BJ (cell line): Measurements from ENCODE around the gene SOX6. TPM values are rescaled to one million over a fixed set of nuclear protein-coding genes. Genes with fewer than 3 reads are reported as not detected.

ENCODE experiments used
- CTCF ChIA-PET: fragments of 350-600 bp; formaldehyde crosslinking; extraction: SDS; loops from one replicate; lab custom pipeline; 2021; ENCODE audit warnings: antibody characterized with exemption, inconsistent platforms; lab: Yijun Ruan, JAX
- POLR2A ChIA-PET: fragments of 300-600 bp; sonication (Branson Sonifier 250); formaldehyde crosslinking; extraction: SDS; loops from one replicate; lab custom pipeline; 2021; ENCODE audit warnings: antibody characterized with exemption; lab: Charles Lee
- DNase-seq: peaks from one replicate; pipeline ENCODE4 v3.0.0-alpha.2; 2011; ENCODE audit warnings: low read depth
- H3K27me3 ChIP-seq: 2 replicates; pipeline ENCODE4 v1.6.0; 2011; ENCODE audit warnings: low read length; ENCODE audit not compliant: control insufficient read depth, insufficient read depth
- H3K36me3 ChIP-seq: 2 replicates; pipeline ENCODE4 v1.5.1; 2011; ENCODE audit warnings: low read length; ENCODE audit not compliant: control insufficient read depth, insufficient read depth
- H3K4me3 ChIP-seq: 2 replicates; pipeline ENCODE4 v1.5.1; 2011; ENCODE audit warnings: low read depth, mild to moderate bottlenecking, control low read depth, low read length
- CTCF ChIP-seq: IDR thresholded peaks from 2 replicates; pipeline ENCODE4 v1.5.1; 2011; ENCODE audit warnings: low read depth, mild to moderate bottlenecking, control low read depth, inconsistent platforms, low read length, moderate library complexity; ENCODE audit not compliant: insufficient read depth
- polyA plus RNA-seq: library from polyadenylated mRNA; depleted of rRNA; stranded (reverse); fragments of >200 nt; gene quantifications from 2 replicates; pipeline ENCODE4 v1.2.3, GENCODE V29; 2011

SOX6 gene
- polyA plus RNA-seq, 1 experiment: 1.9 TPM

GRCh38 chr11:16211407-16211806 is 144.9 kb downstream of the SOX6 start:
- H3K27me3 ChIP-seq: no peaks in the 10 kb centered on the region
- TF ChIP-seq CTCF: no peak
- no peak for DNase-seq
- no peaks in the 10 kb centered on the region for H3K36me3 ChIP-seq
- no peak overlapping the region for H3K4me3 ChIP-seq
- ChIA-PET CTCF (interaction anchor here (1.2 kb wide), 1 partner anchor 20 kb away, joined by 6 read pairs; no protein-coding TSS in a partner anchor), POLR2A (no interaction called here)

GRCh38 chr11:16204261-16204660 is 152.1 kb downstream of the SOX6 start:
- no peak for DNase-seq
- no peak overlapping the region for H3K4me3 ChIP-seq
- no peaks in the 10 kb centered on the region for H3K36me3 ChIP-seq
- H3K27me3 ChIP-seq: no peaks in the 10 kb centered on the region
- ChIA-PET CTCF (no interaction called here), POLR2A (no interaction called here)
- no peak for TF ChIP-seq CTCF

- H3K27me3 ChIP-seq: no peaks in the 10 kb centered on the region
- no peaks in the 10 kb centered on the region for H3K36me3 ChIP-seq
- ChIA-PET CTCF (no interaction called here), POLR2A (no interaction called here)
- no peak overlapping the region for H3K4me3 ChIP-seq
- no peak for TF ChIP-seq CTCF
- peak; percentile 54 for DNase-seq
These were observed 160.7 kb downstream of the SOX6 start for GRCh38 chr11:16195651-16196050.

- no peak overlapping the region for H3K4me3 ChIP-seq
- no peaks in the 10 kb centered on the region for H3K27me3 ChIP-seq
- DNase-seq: no peak
- ChIA-PET POLR2A (no interaction called here), CTCF (interaction anchor here (1.9 kb wide), 1 partner anchor 268 kb away, joined by 6 read pairs; no protein-coding TSS in a partner anchor)
- no peaks in the 10 kb centered on the region for H3K36me3 ChIP-seq
- no peak for TF ChIP-seq CTCF
These were observed 161.8 kb downstream of the SOX6 start for GRCh38 chr11:16194566-16194965.

- DNase-seq: no peak
- no peak for TF ChIP-seq CTCF
- no peaks in the 10 kb centered on the region for H3K36me3 ChIP-seq
- POLR2A ChIA-PET: no interaction called here
- CTCF ChIA-PET: interaction anchor here (1.9 kb wide), 1 partner anchor 269 kb away, joined by 6 read pairs; no protein-coding TSS in a partner anchor
- no peaks in the 10 kb centered on the region for H3K27me3 ChIP-seq
- no peak overlapping the region for H3K4me3 ChIP-seq
These were observed 162.4 kb downstream of the SOX6 start for GRCh38 chr11:16193897-16194381.
